SK-N-SH (cell line): Measurements from ENCODE around the gene LRRC17. TPM values are rescaled to one million over a fixed set of nuclear protein-coding genes. Genes with fewer than 3 reads are reported as not detected.

ENCODE experiments used
- CTCF ChIA-PET: fragments of 300-600, 350-600 bp; formaldehyde crosslinking; extraction: SDS; loops from one replicate; lab custom pipeline; 2021; lab: Yijun Ruan, JAX
- POLR2A ChIA-PET: fragments of 350-600 bp; sonication (Branson Sonifier 250); formaldehyde crosslinking; extraction: SDS; loops from one replicate; lab custom pipeline; 2020; ENCODE audit warnings: antibody characterized with exemption, inconsistent platforms; lab: Yijun Ruan, JAX
- DNase-seq: peaks from one replicate; pipeline ENCODE4 v3.0.0; 2012
- H2AFZ ChIP-seq: fragments of 200-600 bp; sonication (generic); 2 replicates; pipeline ENCODE4 v1.8.1; 2016; ENCODE audit warnings: antibody characterized with exemption, mild to moderate bottlenecking, low read depth
- H3F3A ChIP-seq: fragments of 200-600 bp; sonication (generic); replicated peaks from 2 replicates; pipeline ENCODE3; 2016; ENCODE audit warnings: antibody characterized with exemption, mild to moderate bottlenecking; ENCODE audit not compliant: insufficient read depth
- H3K27ac ChIP-seq, 2 experiments: fragments of 200-500 bp in 1 of 2; fragments of 200-600 bp in 1 of 2; sonication (Bioruptor generic) in 1 of 2; sonication (generic), shearing (Covaris generic) in 1 of 2; 2 replicates each; pipeline versions ENCODE4 v1.5.1 to v1.6.1; 2014 to 2016; ENCODE audit warnings: low read depth in 2 of 2, inconsistent platforms in 1 of 2, low read length in 1 of 2, mild to moderate bottlenecking in 1 of 2, mixed read lengths in 1 of 2
- H3K27me3 ChIP-seq: fragments of 200-600 bp; sonication (generic), shearing (Covaris generic); 2 replicates; pipeline ENCODE4 v1.6.1; 2016; ENCODE audit warnings: mixed run types; ENCODE audit not compliant: insufficient read depth
- H3K36me3 ChIP-seq, 2 experiments: fragments of 200-500 bp in 1 of 2; fragments of 200-600 bp in 1 of 2; sonication (Bioruptor generic) in 1 of 2; sonication (generic) in 1 of 2; replicated peaks in 1 of 2; 2 replicates each; pipeline versions ENCODE3 to v1.5.1; 2014 to 2016; ENCODE audit warnings: low read length in 1 of 2, mild to moderate bottlenecking in 1 of 2; ENCODE audit not compliant: insufficient read depth in 2 of 2, control insufficient read depth in 1 of 2
- H3K4me1 ChIP-seq, 2 experiments: fragments of 200-500 bp in 1 of 2; fragments of 200-600 bp in 1 of 2; sonication (Bioruptor generic) in 1 of 2; sonication (generic), shearing (Covaris generic) in 1 of 2; 2 replicates each; pipeline versions ENCODE4 v1.5.1 to v1.6.1; 2014 to 2016; ENCODE audit warnings: low read depth in 1 of 2, low read length in 1 of 2, mixed run types in 1 of 2; ENCODE audit not compliant: insufficient read depth in 2 of 2, control insufficient read depth in 1 of 2
- H3K4me2 ChIP-seq: fragments of 200-600 bp; sonication (generic), shearing (Covaris generic); 2 replicates; pipeline ENCODE4 v1.6.1; 2017; ENCODE audit warnings: mixed run types
- H3K4me3 ChIP-seq, 2 experiments: fragments of 200-500 bp in 1 of 2; fragments of 200-600 bp in 1 of 2; sonication (Bioruptor generic) in 1 of 2; sonication (generic), shearing (Covaris generic) in 1 of 2; 2 replicates each; pipeline versions ENCODE4 v1.5.1 to v1.8.1; 2014 to 2016; ENCODE audit warnings: low read depth in 2 of 2, inconsistent platforms in 1 of 2, low read length in 1 of 2, mild to moderate bottlenecking in 1 of 2, mixed read lengths in 1 of 2, moderate library complexity in 1 of 2
- H3K79me2 ChIP-seq: fragments of 200-600 bp; sonication (generic); 2 replicates; pipeline ENCODE4 v1.8.1; 2017; ENCODE audit warnings: mild to moderate bottlenecking; ENCODE audit not compliant: insufficient read depth
- H3K9ac ChIP-seq: fragments of 200-600 bp; sonication (generic); 2 replicates; pipeline ENCODE4 v1.6.1; 2017; ENCODE audit warnings: mixed run types
- H3K9me2 ChIP-seq: fragments of 200-600 bp; sonication (generic); 2 replicates; pipeline ENCODE4 v1.6.1; 2017; ENCODE audit warnings: mixed run types
- H3K9me3 ChIP-seq: fragments of 200-600 bp; sonication (generic); 2 replicates; pipeline ENCODE4 v1.6.1; 2017; ENCODE audit warnings: mixed run types, mild to moderate bottlenecking, moderate library complexity
- H4K20me1 ChIP-seq: fragments of 200-600 bp; sonication (generic); 2 replicates; pipeline ENCODE4 v1.6.1; 2017; ENCODE audit warnings: mild to moderate bottlenecking, mixed run types; ENCODE audit not compliant: insufficient read depth
- GABPA ChIP-seq: IDR thresholded peaks from 2 replicates; pipeline ENCODE4 v1.4.0; 2012; ENCODE audit warnings: low read depth, mild to moderate bottlenecking
- MEF2A ChIP-seq: IDR thresholded peaks from 2 replicates; pipeline ENCODE4 v1.4.0; 2012; ENCODE audit warnings: low read depth, borderline replicate concordance
- MXI1 ChIP-seq: IDR thresholded peaks from 2 replicates; pipeline ENCODE4 v1.6.1; 2012; ENCODE audit warnings: mild to moderate bottlenecking, low read depth, low read length, improper control_type of control experiment
- NFIC ChIP-seq: IDR thresholded peaks from 2 replicates; pipeline ENCODE4 v1.4.0; 2012; ENCODE audit warnings: borderline replicate concordance
- RCOR1 ChIP-seq: fragments of 150-350 bp; IDR thresholded peaks from 2 replicates; pipeline ENCODE4 v1.6.1; 2017; ENCODE audit warnings: antibody characterized with exemption, low read length
- REST ChIP-seq: IDR thresholded peaks from 2 replicates; pipeline ENCODE4 v1.6.1; 2012; ENCODE audit warnings: mild to moderate bottlenecking, low read depth, low read length, moderate library complexity
- RFX5 ChIP-seq: IDR thresholded peaks from 2 replicates; pipeline ENCODE4 v1.6.1; 2012; ENCODE audit warnings: mild to moderate bottlenecking, improper control_type of control experiment, low read length
- TCF12 ChIP-seq: IDR thresholded peaks from 2 replicates; pipeline ENCODE4 v1.4.0; 2012
- TEAD4 ChIP-seq: IDR thresholded peaks from 2 replicates; pipeline ENCODE4 v1.4.0; 2012; ENCODE audit warnings: mild to moderate bottlenecking, borderline replicate concordance; ENCODE audit not compliant: insufficient read depth
- USF1 ChIP-seq: IDR thresholded peaks from 2 replicates; pipeline ENCODE4 v1.4.0; 2012; ENCODE audit warnings: low read depth, borderline replicate concordance
- WGBS: methylation state at CpG from one replicate; pipeline ENCODE4 v1.1.6; 2017; ENCODE audit warnings: low lambda C conversion rate; 5-methylcytosine and 5-hydroxymethylcytosine counted together
- polyA plus RNA-seq, 3 experiments: library from polyadenylated mRNA; depleted of rRNA; stranded (reverse); fragments of >200 nt; gene quantifications; 2 replicates each; pipeline ENCODE4 v1.2.3, GENCODE V29; 2012
- TF ChIP-seq, protein P1 (sequence below): fragments of 150-350 bp; IDR thresholded peaks from 2 replicates; pipeline ENCODE4 v1.6.1; 2016; ENCODE audit warnings: mild to moderate bottlenecking, low read depth, low read length

The LRRC17 gene
- polyA plus RNA-seq, 1 of the 3 experiments (the other 2 are of a cell fraction): 101 TPM

DNA sequence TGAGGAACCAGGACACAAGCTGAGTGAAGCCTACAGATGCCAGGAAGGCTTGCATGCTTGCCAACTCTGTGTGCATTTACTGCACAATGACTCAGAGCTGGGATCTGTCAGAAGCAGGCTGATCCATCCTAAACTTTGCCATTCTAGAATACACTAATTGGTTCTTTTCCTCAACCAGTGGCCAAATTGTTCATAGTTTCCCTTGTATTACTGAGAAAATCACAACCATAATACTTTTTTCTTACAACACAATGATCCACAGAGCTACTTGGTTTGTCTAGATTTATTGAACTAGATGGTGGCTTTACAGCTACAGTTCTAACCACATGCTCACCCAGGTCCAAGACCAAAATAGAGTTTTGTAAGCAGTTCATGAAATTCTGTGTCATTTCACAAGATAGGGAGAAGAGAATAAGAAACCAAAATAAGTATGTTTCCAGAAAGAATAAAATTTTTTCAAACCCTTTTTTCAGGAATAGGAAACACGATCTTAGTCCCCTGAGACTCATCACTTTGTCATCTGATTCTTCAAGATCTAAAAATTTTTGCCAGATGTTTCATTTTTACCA is 21.0 kb upstream of the LRRC17 start (continued):
- no peak for TF ChIP-seq USF1
- peak; percentile 8; the same call in 1 of the 2 replicates for TF ChIP-seq TEAD4
- TF ChIP-seq, protein P1, sequence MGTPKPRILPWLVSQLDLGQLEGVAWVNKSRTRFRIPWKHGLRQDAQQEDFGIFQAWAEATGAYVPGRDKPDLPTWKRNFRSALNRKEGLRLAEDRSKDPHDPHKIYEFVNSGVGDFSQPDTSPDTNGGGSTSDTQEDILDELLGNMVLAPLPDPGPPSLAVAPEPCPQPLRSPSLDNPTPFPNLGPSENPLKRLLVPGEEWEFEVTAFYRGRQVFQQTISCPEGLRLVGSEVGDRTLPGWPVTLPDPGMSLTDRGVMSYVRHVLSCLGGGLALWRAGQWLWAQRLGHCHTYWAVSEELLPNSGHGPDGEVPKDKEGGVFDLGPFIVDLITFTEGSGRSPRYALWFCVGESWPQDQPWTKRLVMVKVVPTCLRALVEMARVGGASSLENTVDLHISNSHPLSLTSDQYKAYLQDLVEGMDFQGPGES: no peak
- no peak for TF ChIP-seq MXI1
- no peak for TF ChIP-seq GABPA
- TF ChIP-seq RCOR1: no peak
- no peak for TF ChIP-seq MEF2A
- TF ChIP-seq TCF12: peak; percentile 85
- peak; percentile 97 for TF ChIP-seq NFIC
- no peak for TF ChIP-seq RFX5

- H4K20me1 ChIP-seq: no peaks in the 10 kb centered on the region
- WGBS: 77% methylated on average over 1 of the region's 1 CpG
- no peaks in the 10 kb centered on the region for H3K27me3 ChIP-seq
- DNase-seq: no peak
- POLR2A ChIA-PET: no interaction called here
- H2AFZ ChIP-seq: peak overlapping the region; percentile 19; the same call in 1 of the 2 replicates
- H3K4me1 ChIP-seq: peaks cover 10 to 36% of the 10 kb centered on the region in 2 experiments
- H3K79me2 ChIP-seq: no peaks in the 10 kb centered on the region
- H3K9me2 ChIP-seq: no peaks in the 10 kb centered on the region
- peaks cover 45% of the 10 kb centered on the region for H3F3A ChIP-seq
- H3K9me3 ChIP-seq: no peaks in the 10 kb centered on the region
- H3K4me3 ChIP-seq: no peak overlapping the region
- CTCF ChIA-PET: no interaction called here
- H3K9ac ChIP-seq: peak overlapping the region; percentile 57; the same call in 1 of the 2 replicates
- peak overlapping the region; percentile 79 to 98; a peak in 3 of 4 replicates for H3K27ac ChIP-seq
- peak overlapping the region; percentile 39; the same call in 1 of the 2 replicates for H3K4me2 ChIP-seq
- no peaks in the 10 kb centered on the region for H3K36me3 ChIP-seq
- no peak for TF ChIP-seq REST
- 0 out of 2 replicates have a peak, but pooled peaks have one; percentile 15 for TF ChIP-seq TCF12
These were observed 20.0 kb upstream of the LRRC17 start for GRCh38 chr7:102892631-102893278.
